Measurements from ENCODE around the gene NFIX.

DNA sequence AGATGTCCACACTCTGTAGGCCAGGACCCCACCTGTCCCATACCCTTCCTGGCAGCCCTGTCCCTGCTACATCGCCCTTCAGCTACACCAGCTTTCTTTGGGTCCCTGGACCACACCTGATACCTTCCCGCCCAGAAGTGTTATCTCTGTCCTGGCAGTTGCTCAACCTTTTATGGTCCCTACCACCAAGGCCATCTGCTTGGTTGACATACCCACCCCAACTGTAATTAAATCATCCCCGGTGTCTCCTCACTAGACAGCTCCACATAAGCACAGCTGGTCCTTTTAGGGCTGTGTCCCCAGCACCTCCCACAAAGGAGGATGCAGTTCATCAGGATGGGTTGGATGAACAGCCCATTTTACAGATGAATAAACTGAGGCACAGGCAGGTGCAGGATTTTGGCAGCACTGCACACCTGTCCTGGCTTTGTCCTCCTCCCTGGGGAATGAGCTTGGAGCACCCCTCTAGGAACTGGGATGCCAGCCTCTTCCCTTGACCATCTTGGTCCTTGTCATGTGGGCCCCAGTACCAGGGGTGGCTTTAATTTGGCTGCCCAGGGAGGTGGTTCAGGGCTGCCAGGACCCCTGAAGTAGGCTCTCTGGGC is 135.7 kb downstream of the NFIX start:
- TF ChIP-seq GATA2 (IDR thresholded peaks at IDR 0.05; ENCODE audit: low read depth, low read length) (no peak), GATA3 (IDR thresholded peaks at IDR 0.05; ENCODE audit: low read depth, low read length) (no peak)
